Endothelial cell (in vitro differentiated cells): ENCODE data around the gene C16orf46. TPM values are rescaled to one million over a fixed set of nuclear protein-coding genes. Genes with fewer than 3 reads are reported as not detected.

Experiments
- DNase-seq: peaks from one replicate; pipeline ENCODE4 v3.0.0; 2021; ENCODE audit warnings: low spot score
- H3K27ac Mint-ChIP-seq: one replicate; pipeline ENCODE4 v1.8.0; 2021; ENCODE audit warnings: mixed read lengths, inconsistent platforms; ENCODE audit not compliant: unreplicated experiment
- H3K27me3 Mint-ChIP-seq: one replicate; pipeline ENCODE4 v1.8.0; 2021; ENCODE audit warnings: mild to moderate bottlenecking, moderate library complexity, mixed read lengths, inconsistent platforms; ENCODE audit not compliant: unreplicated experiment
- H3K36me3 Mint-ChIP-seq: one replicate; pipeline ENCODE4 v1.8.0; 2021; ENCODE audit warnings: mild to moderate bottlenecking, low read depth, mixed read lengths, inconsistent platforms; ENCODE audit not compliant: unreplicated experiment
- H3K4me1 Mint-ChIP-seq: one replicate; pipeline ENCODE4 v1.8.0; 2021; ENCODE audit warnings: mild to moderate bottlenecking, mixed read lengths, inconsistent platforms; ENCODE audit not compliant: unreplicated experiment
- H3K4me3 Mint-ChIP-seq: one replicate; pipeline ENCODE4 v1.8.0; 2021; ENCODE audit warnings: mild to moderate bottlenecking, mixed read lengths, inconsistent platforms; ENCODE audit not compliant: unreplicated experiment
- H3K9me3 Mint-ChIP-seq: one replicate; pipeline ENCODE4 v1.8.0; 2021; ENCODE audit warnings: mixed read lengths, inconsistent platforms; ENCODE audit not compliant: unreplicated experiment
- total RNA-seq: library from RNA; stranded (reverse); fragmentation: NEBNext Ultra II Directional; extraction: Animal tissue kit (Norgen Biotek cat#: 25700); gene quantifications from one replicate; pipeline ENCODE4 v1.2.1, GENCODE V29; 2021; ENCODE audit not compliant: unreplicated experiment
- TF ChIP-seq, protein P1 (sequence below): fragments of 200-600 bp; sonication (generic); IDR thresholded peaks from one replicate; pipeline ENCODE4 v1.5.0; 2021; ENCODE audit warnings: antibody characterized with exemption; ENCODE audit not compliant: unreplicated experiment

Gene C16orf46
- total RNA-seq, 1 donor from 2014 or later, result 0.18 TPM

DNA sequence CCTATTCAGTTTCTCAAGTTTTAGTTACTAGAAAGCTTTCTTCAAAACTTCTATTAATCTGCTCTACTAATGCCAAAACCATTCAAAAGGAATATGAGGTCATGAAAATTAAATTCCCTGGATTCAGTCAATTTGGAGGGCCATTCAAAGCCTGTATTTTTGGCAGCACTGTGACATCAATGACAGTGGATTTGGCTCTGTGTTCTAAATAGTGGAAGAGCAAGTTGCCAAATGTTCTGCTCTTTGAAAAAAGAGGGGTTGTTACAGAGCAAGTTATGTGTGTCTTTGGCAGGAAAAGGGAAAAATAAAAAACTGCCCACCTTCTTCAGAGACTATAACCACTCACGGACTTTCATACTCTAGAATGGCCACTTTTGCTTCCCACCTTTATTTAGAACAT lies 3.2 kb upstream of the C16orf46 start:
- H3K4me1 Mint-ChIP-seq, result peaks cover 2% of the 10 kb centered on the region
- H3K36me3 Mint-ChIP-seq, result no peaks in the 10 kb centered on the region
- TF ChIP-seq, protein P1, sequence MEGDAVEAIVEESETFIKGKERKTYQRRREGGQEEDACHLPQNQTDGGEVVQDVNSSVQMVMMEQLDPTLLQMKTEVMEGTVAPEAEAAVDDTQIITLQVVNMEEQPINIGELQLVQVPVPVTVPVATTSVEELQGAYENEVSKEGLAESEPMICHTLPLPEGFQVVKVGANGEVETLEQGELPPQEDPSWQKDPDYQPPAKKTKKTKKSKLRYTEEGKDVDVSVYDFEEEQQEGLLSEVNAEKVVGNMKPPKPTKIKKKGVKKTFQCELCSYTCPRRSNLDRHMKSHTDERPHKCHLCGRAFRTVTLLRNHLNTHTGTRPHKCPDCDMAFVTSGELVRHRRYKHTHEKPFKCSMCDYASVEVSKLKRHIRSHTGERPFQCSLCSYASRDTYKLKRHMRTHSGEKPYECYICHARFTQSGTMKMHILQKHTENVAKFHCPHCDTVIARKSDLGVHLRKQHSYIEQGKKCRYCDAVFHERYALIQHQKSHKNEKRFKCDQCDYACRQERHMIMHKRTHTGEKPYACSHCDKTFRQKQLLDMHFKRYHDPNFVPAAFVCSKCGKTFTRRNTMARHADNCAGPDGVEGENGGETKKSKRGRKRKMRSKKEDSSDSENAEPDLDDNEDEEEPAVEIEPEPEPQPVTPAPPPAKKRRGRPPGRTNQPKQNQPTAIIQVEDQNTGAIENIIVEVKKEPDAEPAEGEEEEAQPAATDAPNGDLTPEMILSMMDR, result no peak
- H3K27me3 Mint-ChIP-seq, result no peaks in the 10 kb centered on the region
- H3K4me3 Mint-ChIP-seq, result no peak overlapping the region
- DNase-seq, result no peak
- H3K27ac Mint-ChIP-seq, result no peak overlapping the region
- no peaks in the 10 kb centered on the region for H3K9me3 Mint-ChIP-seq

GRCh38 chr16:81076566-81077075 lies 417 bp downstream of the C16orf46 start:
- Mint-ChIP-seq H3K27ac (no peak overlapping the region), H3K4me3 (no peak overlapping the region), H3K27me3 (peaks cover 2% of the 10 kb centered on the region), H3K36me3 (no peaks in the 10 kb centered on the region), H3K9me3 (no peaks in the 10 kb centered on the region), H3K4me1 (peaks cover 2% of the 10 kb centered on the region)
- TF ChIP-seq, protein P1, result no peak
- peak; percentile 81 for DNase-seq

GRCh38 chr16:81073560-81074330 lies 3.3 kb downstream of the C16orf46 start:
- H3K9me3 Mint-ChIP-seq, result no peaks in the 10 kb centered on the region
- DNase-seq, result no peak
- peaks cover 2% of the 10 kb centered on the region for H3K27me3 Mint-ChIP-seq
- no peak overlapping the region for H3K4me3 Mint-ChIP-seq
- no peak overlapping the region for H3K27ac Mint-ChIP-seq
- no peaks in the 10 kb centered on the region for H3K36me3 Mint-ChIP-seq
- H3K4me1 Mint-ChIP-seq, result peaks cover 2% of the 10 kb centered on the region
- TF ChIP-seq, protein P1, result no peak

DNA sequence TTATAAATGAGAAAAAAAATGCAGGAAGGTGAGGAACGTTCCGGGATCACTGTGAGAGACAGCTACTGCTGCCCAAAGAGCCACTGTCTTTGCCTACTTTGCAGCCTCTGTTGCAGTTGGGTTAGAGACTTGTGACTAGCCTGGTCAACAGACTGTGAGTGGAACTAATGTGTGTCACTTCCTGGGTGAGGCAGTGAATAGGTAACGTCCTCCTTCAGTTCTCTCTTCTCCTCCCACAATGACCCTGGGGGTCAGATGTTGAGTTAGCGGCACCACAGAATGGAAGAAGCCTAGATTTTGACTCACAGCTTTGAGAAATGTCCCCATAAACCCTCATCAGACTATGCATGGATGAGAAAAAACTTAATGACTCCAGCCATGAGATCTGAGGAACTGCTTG lies 5.2 kb downstream of the C16orf46 start:
- H3K9me3 Mint-ChIP-seq, result no peaks in the 10 kb centered on the region
- TF ChIP-seq, protein P1, result no peak
- no peaks in the 10 kb centered on the region for H3K36me3 Mint-ChIP-seq
- peaks cover 2% of the 10 kb centered on the region for H3K27me3 Mint-ChIP-seq
- no peaks in the 10 kb centered on the region for H3K4me1 Mint-ChIP-seq
- DNase-seq, result no peak
- no peak overlapping the region for H3K27ac Mint-ChIP-seq
- H3K4me3 Mint-ChIP-seq, result no peak overlapping the region

GRCh38 chr16:81070979-81071378 lies 6.1 kb downstream of the C16orf46 start:
- TF ChIP-seq, protein P1, result no peak
- H3K27me3 Mint-ChIP-seq, result peaks cover 2% of the 10 kb centered on the region
- no peaks in the 10 kb centered on the region for H3K4me1 Mint-ChIP-seq
- no peaks in the 10 kb centered on the region for H3K9me3 Mint-ChIP-seq
- H3K4me3 Mint-ChIP-seq, result no peak overlapping the region
- no peaks in the 10 kb centered on the region for H3K36me3 Mint-ChIP-seq
- no peak overlapping the region for H3K27ac Mint-ChIP-seq
- DNase-seq, result no peak
